HEK293 (cell line): ENCODE data around the gene NRSN2.

Source experiments
- CTCF ChIA-PET: fragments of 350-600 bp; formaldehyde crosslinking; extraction: SDS; loops from one replicate; lab custom pipeline; 2021; ENCODE audit warnings: antibody characterized with exemption; lab: Yijun Ruan, JAX
- POLR2A ChIA-PET: fragments of 300-600 bp; formaldehyde crosslinking; extraction: SDS; loops from one replicate; lab custom pipeline; 2020; ENCODE audit warnings: antibody characterized with exemption, inconsistent platforms; lab: Yijun Ruan, JAX
- H3K27ac ChIP-seq: fragments of 200-500 bp; sonication (Bioruptor generic); 2 replicates; pipeline ENCODE4 v1.5.1; 2014; ENCODE audit warnings: low read depth, low read length, control low read depth, inconsistent platforms; ENCODE audit errors: extremely low read depth
- H3K36me3 ChIP-seq, 2 experiments: fragments of 200-500 bp in 1 of 2; sonication (Bioruptor generic) in 1 of 2; 1 replicate in 1 of 2; 2 replicates in 1 of 2; pipeline ENCODE4 v1.5.1; 2014 to 2017; ENCODE audit warnings: inconsistent platforms in 2 of 2, low read length in 2 of 2; ENCODE audit not compliant: control insufficient read depth in 2 of 2, insufficient read depth in 1 of 2
- H3K4me1 ChIP-seq: fragments of 200-500 bp; sonication (Bioruptor generic); 2 replicates; pipeline ENCODE4 v1.5.1; 2014; ENCODE audit warnings: mild to moderate bottlenecking, low read length, inconsistent platforms; ENCODE audit not compliant: control insufficient read depth, insufficient read depth
- H3K4me3 ChIP-seq: 2 replicates; pipeline ENCODE4 v1.5.1; 2011; ENCODE audit warnings: low read depth, mild to moderate bottlenecking, control low read depth, low read length, moderate library complexity
- H3K9me3 ChIP-seq: fragments of 200-500 bp; sonication (Bioruptor generic); 2 replicates; pipeline ENCODE4 v1.5.1; 2014; ENCODE audit warnings: low read depth, low read length, inconsistent platforms; ENCODE audit not compliant: control insufficient read depth, insufficient read depth
- BCL11B ChIP-seq: fragments of 450-650 bp; formaldehyde crosslinking; IDR thresholded peaks from 2 replicates; pipeline ENCODE4 v1.5.1; 2016; ENCODE audit warnings: low read depth, missing biosample characterization, missing genetic modification characterization
- HOXD13 ChIP-seq: sonication (generic); formaldehyde crosslinking; IDR thresholded peaks from 2 replicates; pipeline ENCODE4 v1.8.0; 2022; ENCODE audit warnings: missing genetic modification reagents, borderline replicate concordance
- KLF7 ChIP-seq: fragments of 450-650 bp; formaldehyde crosslinking; IDR thresholded peaks from 2 replicates; pipeline ENCODE4 v1.5.1; 2016; ENCODE audit warnings: missing biosample characterization, missing genetic modification characterization, borderline replicate concordance
- OVOL3 ChIP-seq: fragments of 450-650 bp; formaldehyde crosslinking; IDR thresholded peaks from 2 replicates; pipeline ENCODE4 v1.5.1; 2016; ENCODE audit warnings: missing biosample characterization, missing genetic modification characterization
- PRDM1 ChIP-seq: fragments of 450-650 bp; formaldehyde crosslinking; IDR thresholded peaks from 2 replicates; pipeline ENCODE4; 2016; ENCODE audit warnings: missing biosample characterization, missing genetic modification characterization
- ZBTB20 ChIP-seq: fragments of 450-650 bp; formaldehyde crosslinking; IDR thresholded peaks from 2 replicates; pipeline ENCODE4 v1.5.1; 2016; ENCODE audit warnings: missing biosample characterization, missing genetic modification characterization
- ZFHX2 ChIP-seq: fragments of 450-650 bp; formaldehyde crosslinking; conservative IDR thresholded peaks from 2 replicates; pipeline ENCODE4 v1.5.1; 2016; ENCODE audit warnings: missing biosample characterization, missing genetic modification characterization
- ZFP3 ChIP-seq: fragments of 450-650 bp; formaldehyde crosslinking; IDR thresholded peaks from 2 replicates; pipeline ENCODE4 v1.5.1; 2016; ENCODE audit warnings: low read depth, missing biosample characterization, missing genetic modification characterization
- ZNF140 ChIP-seq: fragments of 450-650 bp; formaldehyde crosslinking; IDR thresholded peaks from 2 replicates; pipeline ENCODE4 v1.5.1; 2016; ENCODE audit warnings: missing biosample characterization, missing genetic modification characterization
- ZNF174 ChIP-seq: fragments of 450-650 bp; formaldehyde crosslinking; IDR thresholded peaks from 2 replicates; pipeline ENCODE4 v1.5.0; 2017; ENCODE audit warnings: missing biosample characterization, mild to moderate bottlenecking, missing genetic modification characterization
- ZNF19 ChIP-seq: fragments of 450-650 bp; formaldehyde crosslinking; IDR thresholded peaks from 2 replicates; pipeline ENCODE4; 2016; ENCODE audit warnings: missing biosample characterization, missing genetic modification characterization, low read depth
- ZNF274 ChIP-seq, 2 experiments: fragments of 200-500 bp in 1 of 2; fragments of 450-650 bp in 1 of 2; sonication (Bioruptor generic) in 1 of 2; formaldehyde crosslinking in 1 of 2; IDR thresholded peaks; 2 replicates each; pipeline versions ENCODE4 v1.5.1 to v1.6.1; 2014 to 2016; ENCODE audit warnings: borderline replicate concordance in 1 of 2, inconsistent platforms in 1 of 2, low read length in 1 of 2, missing biosample characterization in 1 of 2, missing genetic modification characterization in 1 of 2
- ZNF335 ChIP-seq: fragments of 450-650 bp; formaldehyde crosslinking; conservative IDR thresholded peaks from 2 replicates; pipeline ENCODE4 v1.5.1; 2016; ENCODE audit warnings: missing biosample characterization, missing genetic modification characterization
- ZNF423 ChIP-seq: fragments of 450-650 bp; formaldehyde crosslinking; IDR thresholded peaks from 2 replicates; pipeline ENCODE4 v1.5.1; 2016; ENCODE audit warnings: missing biosample characterization, missing genetic modification characterization
- ZNF623 ChIP-seq: fragments of 450-650 bp; formaldehyde crosslinking; IDR thresholded peaks from 2 replicates; pipeline ENCODE4 v1.5.1; 2016; ENCODE audit warnings: missing biosample characterization, missing genetic modification characterization
- ZNF626 ChIP-seq: fragments of 450-650 bp; sonication (Bioruptor Pico); formaldehyde crosslinking; IDR thresholded peaks from 2 replicates; pipeline ENCODE4 v1.5.1; 2018; ENCODE audit warnings: missing biosample characterization, missing genetic modification characterization, inconsistent platforms
- ZNF664 ChIP-seq: fragments of 450-650 bp; formaldehyde crosslinking; IDR thresholded peaks from 2 replicates; pipeline ENCODE4 v1.5.1; 2016; ENCODE audit warnings: missing biosample characterization, missing genetic modification characterization
- TF ChIP-seq, protein P1 (sequence below): fragments of 450-650 bp; formaldehyde crosslinking; IDR thresholded peaks from 2 replicates; pipeline ENCODE4 v1.5.1; 2016; ENCODE audit warnings: missing biosample characterization, missing genetic modification characterization
- TF ChIP-seq, protein P2 (sequence below): fragments of 450-650 bp; formaldehyde crosslinking; conservative IDR thresholded peaks from 2 replicates; pipeline ENCODE4 v1.5.1; 2016; ENCODE audit warnings: low read depth, missing biosample characterization, missing genetic modification characterization
- TF ChIP-seq, protein P3 (sequence below): fragments of 450-650 bp; formaldehyde crosslinking; IDR thresholded peaks from 2 replicates; pipeline ENCODE4 v1.5.1; 2016; ENCODE audit warnings: missing biosample characterization, missing genetic modification characterization
- TF ChIP-seq, protein P4 (sequence below): fragments of 450-650 bp; formaldehyde crosslinking; IDR thresholded peaks from 2 replicates; pipeline ENCODE4 v1.5.1; 2017; ENCODE audit warnings: missing biosample characterization, missing genetic modification characterization
- TF ChIP-seq, protein P5 (sequence below): fragments of 450-650 bp; formaldehyde crosslinking; IDR thresholded peaks from 2 replicates; pipeline ENCODE4 v1.5.1; 2016; ENCODE audit warnings: missing biosample characterization, missing genetic modification characterization

NRSN2 gene

DNA sequence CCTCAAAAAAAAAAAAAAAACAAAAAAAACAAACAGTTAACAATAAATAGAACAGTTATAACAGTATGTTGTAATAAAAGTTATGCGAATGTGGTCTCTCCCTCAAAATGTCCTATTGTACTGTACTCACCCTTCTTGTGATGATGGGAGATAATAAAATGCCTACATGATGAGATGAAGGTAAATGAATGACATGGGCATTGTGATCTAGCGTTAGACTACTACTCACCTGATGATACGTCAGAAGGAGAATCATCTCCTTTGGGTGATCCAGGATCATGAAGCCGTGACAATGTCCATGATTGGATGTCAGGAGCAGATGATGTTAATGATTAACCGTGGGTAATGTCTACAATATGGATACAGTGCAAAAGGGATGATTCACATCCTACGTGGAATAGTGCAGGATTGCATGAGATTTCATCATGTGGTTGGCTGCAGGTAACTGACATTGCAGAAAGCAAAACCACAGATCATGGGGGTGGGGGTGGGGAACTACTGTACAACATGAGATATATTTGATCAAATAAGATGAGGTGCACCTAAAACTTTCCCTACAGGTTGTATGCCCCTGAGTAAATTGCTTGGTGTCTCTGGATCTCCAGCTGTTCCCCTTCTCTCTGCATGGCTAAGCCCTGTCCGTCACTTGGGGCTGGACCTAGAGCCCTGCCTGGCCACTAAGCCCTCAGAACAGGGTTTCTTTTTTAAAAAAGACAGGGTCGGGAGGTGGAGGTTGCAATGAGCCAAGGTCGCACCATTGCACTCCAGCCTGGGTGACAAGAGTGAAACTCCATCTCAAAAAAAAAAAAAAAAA, 55.0 kb downstream of the NRSN2 start (continued):
- TF ChIP-seq, protein P1, sequence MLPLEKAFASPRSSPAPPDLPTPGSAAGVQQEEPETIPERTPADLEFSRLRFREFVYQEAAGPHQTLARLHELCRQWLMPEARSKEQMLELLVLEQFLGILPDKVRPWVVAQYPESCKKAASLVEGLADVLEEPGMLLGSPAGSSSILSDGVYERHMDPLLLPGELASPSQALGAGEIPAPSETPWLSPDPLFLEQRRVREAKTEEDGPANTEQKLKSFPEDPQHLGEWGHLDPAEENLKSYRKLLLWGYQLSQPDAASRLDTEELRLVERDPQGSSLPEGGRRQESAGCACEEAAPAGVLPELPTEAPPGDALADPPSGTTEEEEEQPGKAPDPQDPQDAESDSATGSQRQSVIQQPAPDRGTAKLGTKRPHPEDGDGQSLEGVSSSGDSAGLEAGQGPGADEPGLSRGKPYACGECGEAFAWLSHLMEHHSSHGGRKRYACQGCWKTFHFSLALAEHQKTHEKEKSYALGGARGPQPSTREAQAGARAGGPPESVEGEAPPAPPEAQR (tag by site-specific recombination), result 0 out of 2 replicates have a peak, but pooled peaks have one; percentile 66
- peak; percentile 99 for TF ChIP-seq HOXD13 (CRISPR knock-in tag)
- TF ChIP-seq ZNF626, result no peak
- no peak for TF ChIP-seq ZNF335 (tag by site-specific recombination)
- no peak for TF ChIP-seq ZNF664 (tag by site-specific recombination)
- 0 out of 2 replicates have a peak, but pooled peaks have one; percentile 9 for TF ChIP-seq ZFHX2 (tag by site-specific recombination)
- no peak for TF ChIP-seq ZFP3
- TF ChIP-seq, protein P2, sequence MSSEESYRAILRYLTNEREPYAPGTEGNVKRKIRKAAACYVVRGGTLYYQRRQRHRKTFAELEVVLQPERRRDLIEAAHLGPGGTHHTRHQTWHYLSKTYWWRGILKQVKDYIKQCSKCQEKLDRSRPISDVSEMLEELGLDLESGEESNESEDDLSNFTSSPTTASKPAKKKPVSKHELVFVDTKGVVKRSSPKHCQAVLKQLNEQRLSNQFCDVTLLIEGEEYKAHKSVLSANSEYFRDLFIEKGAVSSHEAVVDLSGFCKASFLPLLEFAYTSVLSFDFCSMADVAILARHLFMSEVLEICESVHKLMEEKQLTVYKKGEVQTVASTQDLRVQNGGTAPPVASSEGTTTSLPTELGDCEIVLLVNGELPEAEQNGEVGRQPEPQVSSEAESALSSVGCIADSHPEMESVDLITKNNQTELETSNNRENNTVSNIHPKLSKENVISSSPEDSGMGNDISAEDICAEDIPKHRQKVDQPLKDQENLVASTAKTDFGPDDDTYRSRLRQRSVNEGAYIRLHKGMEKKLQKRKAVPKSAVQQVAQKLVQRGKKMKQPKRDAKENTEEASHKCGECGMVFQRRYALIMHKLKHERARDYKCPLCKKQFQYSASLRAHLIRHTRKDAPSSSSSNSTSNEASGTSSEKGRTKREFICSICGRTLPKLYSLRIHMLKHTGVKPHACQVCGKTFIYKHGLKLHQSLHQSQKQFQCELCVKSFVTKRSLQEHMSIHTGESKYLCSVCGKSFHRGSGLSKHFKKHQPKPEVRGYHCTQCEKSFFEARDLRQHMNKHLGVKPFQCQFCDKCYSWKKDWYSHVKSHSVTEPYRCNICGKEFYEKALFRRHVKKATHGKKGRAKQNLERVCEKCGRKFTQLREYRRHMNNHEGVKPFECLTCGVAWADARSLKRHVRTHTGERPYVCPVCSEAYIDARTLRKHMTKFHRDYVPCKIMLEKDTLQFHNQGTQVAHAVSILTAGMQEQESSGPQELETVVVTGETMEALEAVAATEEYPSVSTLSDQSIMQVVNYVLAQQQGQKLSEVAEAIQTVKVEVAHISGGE (tag by site-specific recombination), result no peak
- no peak for TF ChIP-seq ZNF274 (IDR thresholded peaks at IDR 0.05; ENCODE audit: low read length)
- TF ChIP-seq ZNF274 (tag by site-specific recombination; IDR thresholded peaks at IDR 0.05; ENCODE audit: borderline replicate concordance), result no peak
- TF ChIP-seq ZBTB20, result no peak; the same call in 1 of the 2 replicates

DNA sequence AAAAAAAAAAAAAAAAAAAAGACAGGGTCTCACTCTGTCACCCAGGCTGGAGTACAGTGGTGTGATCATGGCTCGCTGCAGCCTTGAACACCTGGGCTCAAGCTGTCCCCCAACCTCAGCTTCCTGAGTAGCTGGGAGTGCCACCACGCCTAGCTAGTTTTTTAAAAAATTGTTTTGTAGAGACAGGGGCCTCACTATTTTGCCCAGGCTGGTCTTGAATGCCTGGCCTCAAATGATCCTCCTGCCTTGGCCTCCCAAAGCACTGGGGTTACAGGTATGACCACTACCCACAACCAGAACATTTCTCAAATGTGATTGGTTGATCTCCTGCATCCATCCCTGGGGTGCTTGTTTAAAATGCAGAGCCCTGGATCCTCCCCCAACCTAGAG, 55.6 kb downstream of the NRSN2 start:
- H3K27ac ChIP-seq, result no peak overlapping the region
- TF ChIP-seq, protein P3, sequence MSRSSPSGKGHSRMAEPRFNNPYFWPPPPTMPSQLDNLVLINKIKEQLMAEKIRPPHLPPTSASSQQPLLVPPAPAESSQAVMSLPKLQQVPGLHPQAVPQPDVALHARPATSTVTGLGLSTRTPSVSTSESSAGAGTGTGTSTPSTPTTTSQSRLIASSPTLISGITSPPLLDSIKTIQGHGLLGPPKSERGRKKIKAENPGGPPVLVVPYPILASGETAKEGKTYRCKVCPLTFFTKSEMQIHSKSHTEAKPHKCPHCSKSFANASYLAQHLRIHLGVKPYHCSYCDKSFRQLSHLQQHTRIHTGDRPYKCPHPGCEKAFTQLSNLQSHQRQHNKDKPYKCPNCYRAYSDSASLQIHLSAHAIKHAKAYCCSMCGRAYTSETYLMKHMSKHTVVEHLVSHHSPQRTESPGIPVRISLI (tag by site-specific recombination), result peak; percentile 76
- TF ChIP-seq KLF7 (tag by site-specific recombination), result no peak
- CTCF ChIA-PET, result interaction anchor here (0.7 to 1.7 kb wide), 4 partner anchors 29 to 264 kb away, joined by 3 to 5 read pairs (median 4); no protein-coding TSS in a partner anchor
- POLR2A ChIA-PET, result no interaction called here
- no peaks in the 10 kb centered on the region for H3K9me3 ChIP-seq
- H3K4me3 ChIP-seq, result no peak overlapping the region
- peaks cover 3% of the 10 kb centered on the region for H3K4me1 ChIP-seq
- peaks cover 0 to 4% of the 10 kb centered on the region in 2 experiments; a peak in 1 of 3 replicates for H3K36me3 ChIP-seq

DNA sequence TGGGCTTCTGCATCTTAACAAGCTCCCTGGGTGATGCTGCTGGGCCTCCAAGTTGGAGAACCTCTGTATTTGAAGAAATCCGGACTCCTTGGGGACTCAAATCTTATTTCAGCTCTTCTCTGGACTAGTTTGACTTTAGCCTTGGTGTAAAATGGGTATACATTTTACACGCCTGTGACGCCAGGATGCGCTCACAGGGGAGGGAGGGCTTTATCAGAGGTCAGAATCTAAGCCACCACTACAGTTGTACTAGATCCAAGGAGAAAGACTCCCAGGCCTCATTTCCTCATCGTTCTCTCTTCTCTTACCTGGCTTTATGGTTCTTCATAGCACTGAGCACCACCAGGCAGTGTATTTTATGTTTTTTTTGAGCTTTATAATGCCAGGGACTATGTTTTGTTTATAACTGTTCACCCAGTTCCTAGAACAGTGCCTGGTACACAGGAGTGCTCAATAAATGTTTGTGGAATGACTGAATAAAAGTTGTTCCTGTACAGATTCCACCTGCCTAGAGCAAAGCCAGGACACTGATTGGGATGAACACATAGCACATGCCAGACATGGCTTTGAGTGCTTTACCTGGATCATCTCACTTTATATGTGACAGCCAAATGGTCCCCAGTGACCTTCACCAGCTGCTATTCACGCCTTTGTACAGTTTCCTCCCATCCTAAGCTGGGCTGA, 56.1 kb downstream of the NRSN2 start:
- H3K9me3 ChIP-seq, result no peaks in the 10 kb centered on the region
- H3K27ac ChIP-seq, result no peak overlapping the region
- CTCF ChIA-PET, result interaction anchor here (0.6 to 1.6 kb wide), 3 partner anchors 29 to 235 kb away, joined by 3 to 5 read pairs (median 4); no protein-coding TSS in a partner anchor
- H3K36me3 ChIP-seq, result no peaks in the 10 kb centered on the region
- peaks cover 4% of the 10 kb centered on the region for H3K4me1 ChIP-seq
- H3K4me3 ChIP-seq, result no peak overlapping the region
- POLR2A ChIA-PET, result no interaction called here
- TF ChIP-seq ZNF423 (tag by site-specific recombination) (no peak), ZNF140 (tag by site-specific recombination) (no peak), ZNF19 (tag by site-specific recombination) (no peak), ZNF623 (tag by site-specific recombination) (no peak), OVOL3 (tag by site-specific recombination) (no peak), ZNF174 (tag by site-specific recombination) (no peak), PRDM1 (tag by site-specific recombination) (no peak), BCL11B (no peak)
- TF ChIP-seq, protein P4, sequence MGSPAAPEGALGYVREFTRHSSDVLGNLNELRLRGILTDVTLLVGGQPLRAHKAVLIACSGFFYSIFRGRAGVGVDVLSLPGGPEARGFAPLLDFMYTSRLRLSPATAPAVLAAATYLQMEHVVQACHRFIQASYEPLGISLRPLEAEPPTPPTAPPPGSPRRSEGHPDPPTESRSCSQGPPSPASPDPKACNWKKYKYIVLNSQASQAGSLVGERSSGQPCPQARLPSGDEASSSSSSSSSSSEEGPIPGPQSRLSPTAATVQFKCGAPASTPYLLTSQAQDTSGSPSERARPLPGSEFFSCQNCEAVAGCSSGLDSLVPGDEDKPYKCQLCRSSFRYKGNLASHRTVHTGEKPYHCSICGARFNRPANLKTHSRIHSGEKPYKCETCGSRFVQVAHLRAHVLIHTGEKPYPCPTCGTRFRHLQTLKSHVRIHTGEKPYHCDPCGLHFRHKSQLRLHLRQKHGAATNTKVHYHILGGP, result no peak
- TF ChIP-seq, protein P5, sequence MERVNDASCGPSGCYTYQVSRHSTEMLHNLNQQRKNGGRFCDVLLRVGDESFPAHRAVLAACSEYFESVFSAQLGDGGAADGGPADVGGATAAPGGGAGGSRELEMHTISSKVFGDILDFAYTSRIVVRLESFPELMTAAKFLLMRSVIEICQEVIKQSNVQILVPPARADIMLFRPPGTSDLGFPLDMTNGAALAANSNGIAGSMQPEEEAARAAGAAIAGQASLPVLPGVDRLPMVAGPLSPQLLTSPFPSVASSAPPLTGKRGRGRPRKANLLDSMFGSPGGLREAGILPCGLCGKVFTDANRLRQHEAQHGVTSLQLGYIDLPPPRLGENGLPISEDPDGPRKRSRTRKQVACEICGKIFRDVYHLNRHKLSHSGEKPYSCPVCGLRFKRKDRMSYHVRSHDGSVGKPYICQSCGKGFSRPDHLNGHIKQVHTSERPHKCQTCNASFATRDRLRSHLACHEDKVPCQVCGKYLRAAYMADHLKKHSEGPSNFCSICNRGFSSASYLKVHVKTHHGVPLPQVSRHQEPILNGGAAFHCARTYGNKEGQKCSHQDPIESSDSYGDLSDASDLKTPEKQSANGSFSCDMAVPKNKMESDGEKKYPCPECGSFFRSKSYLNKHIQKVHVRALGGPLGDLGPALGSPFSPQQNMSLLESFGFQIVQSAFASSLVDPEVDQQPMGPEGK, result no peak
